Kidney epithelial cell (primary cell): ENCODE data around the gene USP32. TPM values are rescaled to one million over a fixed set of nuclear protein-coding genes. Genes with fewer than 3 reads are reported as not detected.

Source experiments
- DNase-seq: peaks from one replicate; pipeline ENCODE4 v3.0.0-alpha.2; 2010; ENCODE audit warnings: low read depth
- H3K27me3 ChIP-seq: 2 replicates; pipeline ENCODE4 v1.6.0; 2011; ENCODE audit warnings: low read length; ENCODE audit not compliant: control insufficient read depth, insufficient read depth
- H3K36me3 ChIP-seq: 2 replicates; pipeline ENCODE4 v1.5.1; 2011; ENCODE audit warnings: low read length; ENCODE audit not compliant: control insufficient read depth, insufficient read depth
- H3K4me3 ChIP-seq: 2 replicates; pipeline ENCODE4 v1.5.1; 2011; ENCODE audit warnings: low read depth, mild to moderate bottlenecking, control low read depth, low read length
- total RNA-seq: library from RNA; depleted of rRNA; stranded (reverse); fragments of >200 nt; gene quantifications from 2 replicates; pipeline ENCODE4 v1.2.3, GENCODE V29; 2015
- TF ChIP-seq, protein P1 (sequence below): IDR thresholded peaks from 2 replicates; pipeline ENCODE4 v1.5.1; 2011; ENCODE audit warnings: mild to moderate bottlenecking, moderate library complexity, low read length, control low read depth, inconsistent platforms; ENCODE audit not compliant: insufficient read depth, poor library complexity, severe bottlenecking

USP32 gene
- total RNA-seq, 1 donor from 2014 or later = 37.2 TPM

DNA sequence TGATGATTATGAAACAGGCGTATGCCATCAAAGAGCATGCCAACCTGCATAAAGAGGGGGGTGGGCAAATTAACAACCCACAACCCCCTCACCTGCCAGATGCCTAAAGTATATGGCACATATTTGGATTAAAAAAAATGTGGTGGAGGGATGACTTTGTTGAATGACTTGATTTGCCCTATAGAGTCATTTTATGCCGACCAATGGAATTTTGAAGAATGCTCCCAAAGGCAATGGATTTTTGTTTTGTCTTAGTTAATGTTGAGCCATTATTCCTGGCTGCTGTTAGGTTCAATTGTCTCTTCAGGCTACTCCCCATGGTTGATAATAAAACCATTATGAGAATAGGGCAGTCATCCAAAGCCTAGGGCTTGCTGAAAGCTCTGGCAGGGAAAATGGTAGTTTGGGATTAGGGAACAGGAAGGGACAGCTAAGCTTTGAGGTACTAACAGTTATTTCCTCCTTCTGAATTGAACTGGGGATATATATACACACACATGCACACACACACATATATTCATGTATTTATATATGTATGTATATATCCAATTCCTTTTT lies 24.5 kb upstream of the USP32 start:
- Histone ChIP-seq H3K36me3 (no peaks in the 10 kb centered on the region), H3K4me3 (no peak overlapping the region), H3K27me3 (no peaks in the 10 kb centered on the region)
- DNase-seq = no peak
- TF ChIP-seq, protein P1, sequence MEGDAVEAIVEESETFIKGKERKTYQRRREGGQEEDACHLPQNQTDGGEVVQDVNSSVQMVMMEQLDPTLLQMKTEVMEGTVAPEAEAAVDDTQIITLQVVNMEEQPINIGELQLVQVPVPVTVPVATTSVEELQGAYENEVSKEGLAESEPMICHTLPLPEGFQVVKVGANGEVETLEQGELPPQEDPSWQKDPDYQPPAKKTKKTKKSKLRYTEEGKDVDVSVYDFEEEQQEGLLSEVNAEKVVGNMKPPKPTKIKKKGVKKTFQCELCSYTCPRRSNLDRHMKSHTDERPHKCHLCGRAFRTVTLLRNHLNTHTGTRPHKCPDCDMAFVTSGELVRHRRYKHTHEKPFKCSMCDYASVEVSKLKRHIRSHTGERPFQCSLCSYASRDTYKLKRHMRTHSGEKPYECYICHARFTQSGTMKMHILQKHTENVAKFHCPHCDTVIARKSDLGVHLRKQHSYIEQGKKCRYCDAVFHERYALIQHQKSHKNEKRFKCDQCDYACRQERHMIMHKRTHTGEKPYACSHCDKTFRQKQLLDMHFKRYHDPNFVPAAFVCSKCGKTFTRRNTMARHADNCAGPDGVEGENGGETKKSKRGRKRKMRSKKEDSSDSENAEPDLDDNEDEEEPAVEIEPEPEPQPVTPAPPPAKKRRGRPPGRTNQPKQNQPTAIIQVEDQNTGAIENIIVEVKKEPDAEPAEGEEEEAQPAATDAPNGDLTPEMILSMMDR = no peak

DNA sequence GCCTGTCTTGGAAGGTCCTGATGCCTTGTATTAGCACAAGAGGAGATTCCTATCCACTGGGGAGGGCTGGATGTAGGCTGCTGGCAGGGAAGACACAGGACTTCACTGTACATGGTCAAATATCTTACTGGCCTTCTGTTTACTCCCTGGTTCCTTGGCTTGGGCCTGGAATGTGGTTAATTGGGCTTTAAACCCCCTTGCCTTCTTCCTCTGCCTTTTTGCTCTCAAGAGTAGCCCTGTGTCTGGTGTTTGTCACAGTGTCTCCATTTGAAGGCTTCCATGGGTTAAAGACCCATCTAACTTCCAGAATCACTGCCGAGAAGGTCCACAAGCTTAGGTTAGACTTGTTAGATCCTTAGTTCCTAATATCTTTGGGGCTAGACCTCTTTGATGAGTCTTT lies 23.2 kb upstream of the USP32 start:
- no peak overlapping the region for H3K4me3 ChIP-seq
- H3K27me3 ChIP-seq = no peaks in the 10 kb centered on the region
- no peak for DNase-seq
- TF ChIP-seq, protein P1 = no peak
- H3K36me3 ChIP-seq = no peaks in the 10 kb centered on the region

DNA sequence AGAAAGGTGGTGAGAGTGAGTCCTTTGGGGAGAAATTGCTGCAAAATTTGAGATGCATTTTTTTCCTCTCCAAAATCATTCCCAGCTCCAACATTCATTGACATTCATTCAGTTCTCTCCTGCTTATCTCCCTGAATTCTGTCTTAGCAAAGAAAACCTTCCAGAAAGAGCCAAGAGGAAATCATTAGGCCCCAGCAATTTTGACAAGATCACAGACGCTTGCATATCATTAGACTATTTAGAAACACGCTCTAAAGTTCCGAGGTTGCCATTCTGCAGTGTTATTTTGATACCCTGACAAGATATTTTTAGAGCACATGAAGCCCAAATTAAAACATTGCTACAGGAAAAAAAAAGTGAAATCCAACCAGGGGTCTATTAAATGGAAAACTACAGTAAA lies 20.8 kb upstream of the USP32 start:
- H3K4me3 ChIP-seq = no peak overlapping the region
- no peaks in the 10 kb centered on the region for H3K36me3 ChIP-seq
- no peak for DNase-seq
- TF ChIP-seq, protein P1 = no peak
- H3K27me3 ChIP-seq = no peaks in the 10 kb centered on the region

DNA sequence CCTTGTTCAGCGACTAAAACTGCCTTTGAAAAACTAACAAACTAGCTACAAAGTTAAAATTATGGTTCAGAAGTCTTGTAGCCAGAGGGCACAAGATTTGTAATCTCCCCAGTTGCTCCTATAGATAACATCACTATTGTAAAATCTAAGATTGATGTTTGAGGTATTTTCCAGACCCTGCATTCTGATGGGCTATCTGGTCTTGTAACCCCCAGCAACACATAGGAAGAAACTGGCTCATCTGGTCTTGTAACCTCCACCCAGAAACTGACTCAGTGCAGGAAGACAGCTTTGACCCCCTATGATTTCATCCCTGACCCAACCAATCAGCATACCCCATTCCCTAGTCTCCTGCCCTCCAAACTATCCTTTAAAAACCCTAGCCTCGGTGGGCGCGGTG lies 18.1 kb upstream of the USP32 start:
- TF ChIP-seq, protein P1 = no peak
- no peak for DNase-seq
- no peak overlapping the region for H3K4me3 ChIP-seq
- no peaks in the 10 kb centered on the region for H3K36me3 ChIP-seq
- H3K27me3 ChIP-seq = no peaks in the 10 kb centered on the region

DNA sequence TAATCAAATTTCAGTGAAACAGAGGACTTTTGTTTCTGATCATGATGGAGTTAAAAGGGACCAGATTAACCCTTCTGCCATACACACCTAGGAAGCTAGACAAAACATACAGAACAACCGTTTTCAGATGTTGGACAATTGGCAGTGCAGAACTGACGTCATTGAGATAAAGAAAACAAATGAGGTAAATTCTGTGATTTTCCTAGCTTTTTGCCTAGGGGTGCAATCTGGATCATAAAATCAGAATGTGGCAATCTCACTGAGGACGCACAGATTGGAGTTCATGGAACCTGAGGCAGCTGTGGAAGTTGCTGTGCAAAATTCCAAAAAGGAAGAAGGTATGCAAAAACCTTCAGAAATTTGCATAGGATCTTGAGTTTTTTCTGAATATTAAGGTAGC lies 15.0 kb upstream of the USP32 start:
- DNase-seq = no peak
- Histone ChIP-seq H3K4me3 (no peak overlapping the region), H3K27me3 (no peaks in the 10 kb centered on the region), H3K36me3 (no peaks in the 10 kb centered on the region)
- TF ChIP-seq, protein P1 = no peak

DNA sequence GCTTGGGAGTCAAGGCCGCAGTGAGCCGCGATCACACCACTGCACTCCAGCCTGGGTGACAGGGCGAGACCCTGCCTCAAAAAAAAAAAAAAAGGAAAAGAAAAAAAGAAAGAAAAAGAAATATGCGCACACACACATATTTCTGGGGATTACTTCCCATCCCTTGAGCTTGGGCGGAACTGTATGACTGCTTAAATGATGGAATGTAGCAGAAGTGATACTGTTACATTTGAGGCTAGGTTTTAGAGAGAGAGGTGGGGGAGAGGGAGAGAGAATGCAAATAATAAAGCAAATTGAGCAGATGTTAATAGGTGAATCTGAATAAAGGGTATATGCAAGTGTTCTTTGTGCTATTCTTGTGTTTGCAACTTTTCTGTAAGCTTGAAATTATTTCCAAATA lies 12.0 kb upstream of the USP32 start:
- Histone ChIP-seq H3K4me3 (no peak overlapping the region), H3K36me3 (no peaks in the 10 kb centered on the region), H3K27me3 (no peaks in the 10 kb centered on the region)
- TF ChIP-seq, protein P1 = no peak
- DNase-seq = no peak
